K562 (cell line): ENCODE measurements around the gene PDE4D. TPM values are rescaled to one million over a fixed set of nuclear protein-coding genes. Genes with fewer than 3 reads are reported as not detected.

Experiments
- ATAC-seq: fragments of 200-7000 bp; cut with Tn5 transposase; 3 replicates; pipeline ENCODE4 v1.9.1; 2020; ENCODE audit warnings: moderate library complexity
- BruUV-seq: library from RNA; stranded (reverse); fragments of 400-500 nt; replicated peaks from 2 replicates; lab custom pipeline; 2021; lab: Mats Ljungman, UMichigan
- CTCF ChIA-PET: fragments of 300-600 bp; formaldehyde crosslinking; extraction: SDS; loops from one replicate; lab custom pipeline; 2021; ENCODE audit warnings: low intra/inter-chr PET ratio; lab: Yijun Ruan, JAX
- POLR2A ChIA-PET: fragments of 300-600, 350-650 bp; sonication (Branson Sonifier 250); formaldehyde crosslinking; extraction: SDS; loops from one replicate; lab custom pipeline; 2021; ENCODE audit warnings: antibody characterized with exemption, inconsistent platforms; lab: Yijun Ruan, JAX
- DNase-seq, 4 experiments: peaks; one replicate each; pipeline versions ENCODE4 v3.0.0 to v3.0.0-alpha.2; 2011 to 2018; ENCODE audit warnings: low spot score in 3 of 4, mixed read lengths in 3 of 4; ENCODE audit errors: extremely low read depth in 1 of 4
- FAIRE-seq: peaks from 2 replicates; lab custom pipeline; 2011; peaks lifted over from hg19 to GRCh38; lab: Jason Lieb, UNC
- H2AFZ ChIP-seq: 2 replicates; pipeline ENCODE4 v1.6.0; 2011; ENCODE audit warnings: low read depth, low read length, control low read depth, inconsistent platforms
- H3K27ac ChIP-seq: fragments of 200-600 bp; 3 replicates; pipeline ENCODE4 v1.8.0; 2011; ENCODE audit warnings: low read depth, mild to moderate bottlenecking, control low read depth, inconsistent platforms, low read length, moderate library complexity, mixed read lengths; ENCODE audit errors: extremely low read depth
- H3K27me3 ChIP-seq, 2 experiments: fragments of 300-600 bp in 1 of 2; 2 replicates in 1 of 2; 3 replicates in 1 of 2; pipeline versions ENCODE4 v1.6.0 to v1.8.0; 2011; ENCODE audit warnings: inconsistent platforms in 2 of 2, low read length in 2 of 2, mild to moderate bottlenecking in 1 of 2, mixed read lengths in 1 of 2, moderate library complexity in 1 of 2; ENCODE audit not compliant: control insufficient read depth in 2 of 2, insufficient read depth in 2 of 2
- H3K36me3 ChIP-seq: fragments of 300-600 bp; 3 replicates; pipeline ENCODE4 v1.8.0; 2011; ENCODE audit warnings: mild to moderate bottlenecking, low read length, inconsistent platforms; ENCODE audit not compliant: control insufficient read depth, insufficient read depth
- H3K4me1 ChIP-seq, 2 experiments: fragments of 200-600 bp in 1 of 2; replicated peaks in 1 of 2; 2 replicates in 1 of 2; 3 replicates in 1 of 2; pipeline versions ENCODE4 v1.5.1 to v1.8.0; 2011; ENCODE audit warnings: inconsistent platforms in 2 of 2, low read length in 2 of 2, mild to moderate bottlenecking in 1 of 2, mixed read lengths in 1 of 2, moderate library complexity in 1 of 2; ENCODE audit not compliant: control insufficient read depth in 2 of 2, insufficient read depth in 2 of 2
- H3K4me2 ChIP-seq: 2 replicates; pipeline ENCODE4 v1.6.1; 2011; ENCODE audit warnings: low read length, control low read depth, inconsistent platforms, mixed read lengths; ENCODE audit not compliant: insufficient read depth
- H3K4me3 ChIP-seq: fragments of 200-600 bp; sonication (generic), shearing (Covaris generic); 2 replicates; pipeline ENCODE4 v1.5.1; 2016; ENCODE audit warnings: control low read depth, inconsistent platforms
- H3K79me2 ChIP-seq: fragments of 200-600 bp; 3 replicates; pipeline ENCODE4 v1.8.0; 2011; ENCODE audit warnings: low read length, inconsistent platforms; ENCODE audit not compliant: control insufficient read depth, insufficient read depth
- H3K9ac ChIP-seq, 2 experiments: 2 replicates each; pipeline versions ENCODE4 v1.6.0 to v1.6.1; 2011; ENCODE audit warnings: low read depth in 2 of 2, low read length in 2 of 2, control low read depth in 1 of 2, inconsistent platforms in 1 of 2, mild to moderate bottlenecking in 1 of 2, mixed read lengths in 1 of 2; ENCODE audit not compliant: insufficient read depth in 1 of 2
- H3K9me1 ChIP-seq: one replicate; pipeline ENCODE4 v1.6.0; 2011; ENCODE audit warnings: inconsistent platforms, mild to moderate bottlenecking, low read length, moderate library complexity; ENCODE audit not compliant: control insufficient read depth, insufficient read depth
- H3K9me3 ChIP-seq: replicated peaks from 2 replicates; pipeline ENCODE4 v1.5.1; 2011; ENCODE audit warnings: low read depth, low read length, inconsistent platforms; ENCODE audit not compliant: control insufficient read depth, insufficient read depth
- H4K20me1 ChIP-seq: replicated peaks from 2 replicates; pipeline ENCODE4 v1.6.1; 2011; ENCODE audit warnings: low read length, inconsistent platforms, mixed read lengths; ENCODE audit not compliant: control insufficient read depth, insufficient read depth
- ATF1 ChIP-seq, 2 experiments: fragments of 450-650 bp in 1 of 2; IDR thresholded peaks; 2 replicates each; pipeline ENCODE4 v1.6.1; 2016; ENCODE audit warnings: missing compliant biosample characterization in 1 of 2, missing genetic modification characterization in 1 of 2
- HDAC2 ChIP-seq: fragments of 450-650 bp; IDR thresholded peaks from 2 replicates; pipeline ENCODE4 v1.6.1; 2016; ENCODE audit warnings: mild to moderate bottlenecking
- IRF9 ChIP-seq: fragments of 450-650 bp; IDR thresholded peaks from 2 replicates; pipeline ENCODE4 v1.6.1; 2016; ENCODE audit warnings: missing biosample characterization, missing genetic modification characterization
- MAFF ChIP-seq: IDR thresholded peaks from 2 replicates; pipeline ENCODE4 v1.6.1; 2012; ENCODE audit warnings: low read length, improper control_type of control experiment
- MCM7 ChIP-seq, 2 experiments: fragments of 450-650 bp; IDR thresholded peaks; 2 replicates each; pipeline ENCODE4 v1.6.1; 2016 to 2018
- MEF2D ChIP-seq: conservative IDR thresholded peaks from 2 replicates; pipeline ENCODE4 v1.6.1; 2016; ENCODE audit warnings: low read depth, missing genetic modification characterization, missing compliant biosample characterization
- PHB2 ChIP-seq: fragments of 450-650 bp; IDR thresholded peaks from 2 replicates; pipeline ENCODE4 v1.6.1; 2017; ENCODE audit warnings: low read depth
- RNF2 ChIP-seq: sonication (generic); IDR thresholded peaks from 2 replicates; pipeline ENCODE4 v1.6.1; 2016
- SMAD2 ChIP-seq: fragments of 150-350 bp; IDR thresholded peaks from 2 replicates; pipeline ENCODE4 v1.6.1; 2014; ENCODE audit warnings: low read depth, mild to moderate bottlenecking, low read length
- ZNF586 ChIP-seq: fragments of 450-650 bp; formaldehyde crosslinking; conservative IDR thresholded peaks from 2 replicates; pipeline ENCODE4 v1.4.0; 2020; ENCODE audit warnings: mild to moderate bottlenecking, moderate library complexity
- WGBS: fragments of 100-300 bp; shearing (Covaris generic); methylation state at CpG from one replicate; pipeline ENCODE4 v1.1.6; 2016; ENCODE audit warnings: low coverage, mixed read lengths; ENCODE audit not compliant: insufficient coverage; ENCODE audit errors: missing lambda C conversion rate; 5-methylcytosine and 5-hydroxymethylcytosine counted together
- in situ Hi-C: fragments of 300-500 bp; cut with MboI; formaldehyde crosslinking; loops from 4 replicates; pipeline ENCODE4 v1.15.0; 2018; ENCODE audit warnings: inconsistent platforms, mixed read lengths
- intact Hi-C: fragments of 100-400 bp; cut with micrococcal nuclease; formaldehyde crosslinking; loops from 2 replicates; pipeline ENCODE4 v1.14.2; 2022
- polyA plus RNA-seq, 8 experiments: library from polyadenylated mRNA; depleted of rRNA in 4 of 8; stranded (reverse) in 5 of 8; unstranded in 3 of 8; fragments of >200 nt; fragmentation: Nextera tagmentation in 2 of 8; fragmentation: Illumina TruSeq in 1 of 8; extraction: Ambion mirVana in 2 of 8; extraction: Trizol in 1 of 8; gene quantifications; 2 replicates each; pipeline versions ENCODE4 v1.2.1 to v1.2.3, GENCODE V29; 2011 to 2014; ENCODE audit warnings: inconsistent platforms in 1 of 8, missing spikeins in 1 of 8
- total RNA-seq, 7 experiments: library from RNA; depleted of rRNA in 6 of 7; stranded (reverse); fragments of >200 nt in 6 of 7; fragmentation: Illumina TruSeq in 2 of 7; extraction: Trizol in 2 of 7; gene quantifications; 2 replicates each; pipeline versions ENCODE4 v1.2.1 to v1.2.3, GENCODE V29; 2011 to 2021; ENCODE audit warnings: low replicate concordance in 1 of 7

PDE4D gene
- total and polyA plus RNA-seq, 9 of the 15 experiments (the other 6 are each of a cell fraction or from before 2014, with no cell fraction given), result 0.04 to 0.46 (median 0.13) TPM

- Histone ChIP-seq H3K9ac (no peak overlapping the region), H3K36me3 (no peaks in the 10 kb centered on the region), H3K27ac (no peak overlapping the region), H4K20me1 (no peaks in the 10 kb centered on the region), H3K27me3 (no peaks in the 10 kb centered on the region), H2AFZ (no peak overlapping the region), H3K4me3 (no peak overlapping the region), H3K9me3 (no peaks in the 10 kb centered on the region), H3K9me1 (no peaks in the 10 kb centered on the region), H3K4me1 (no peaks in the 10 kb centered on the region), H3K4me2 (no peak overlapping the region), H3K79me2 (no peaks in the 10 kb centered on the region)
- ATAC-seq, result no peak
- FAIRE-seq, result no peak
- intact Hi-C loops (no loop called here), in situ Hi-C loops (no loop called here)
- no peak for DNase-seq
- BruUV-seq, result no TSS peak
- TF ChIP-seq SMAD2 (no peak), MEF2D (tag) (no peak), ZNF586 (CRISPR knock-in tag) (no peak), IRF9 (no peak), RNF2 (no peak), HDAC2 (no peak), MCM7 (IDR thresholded peaks at IDR 0.05) (no peak), ATF1 (CRISPR knock-in tag; IDR thresholded peaks at IDR 0.05) (no peak), ATF1 (tag; IDR thresholded peaks at IDR 0.05) (no peak), MAFF (no peak), PHB2 (no peak)
- 0% methylated on average over 5 of the region's 5 CpGs for WGBS
- POLR2A ChIA-PET, result no interaction called here
- CTCF ChIA-PET, result no interaction called here
Observed at GRCh38 chr5:59863777-59864176, 29.7 kb downstream of the PDE4D start.
